Measurements from ENCODE around the gene LILRA1. TPM values are rescaled to one million over a fixed set of nuclear protein-coding genes. Genes with fewer than 3 reads are reported as not detected.

LILRA1 gene
- total and polyA plus RNA-seq, 2 donors (not counting 1 experiment from before 2014, with no cell fraction given), result 1.5 TPM; not detected in 1

DNA sequence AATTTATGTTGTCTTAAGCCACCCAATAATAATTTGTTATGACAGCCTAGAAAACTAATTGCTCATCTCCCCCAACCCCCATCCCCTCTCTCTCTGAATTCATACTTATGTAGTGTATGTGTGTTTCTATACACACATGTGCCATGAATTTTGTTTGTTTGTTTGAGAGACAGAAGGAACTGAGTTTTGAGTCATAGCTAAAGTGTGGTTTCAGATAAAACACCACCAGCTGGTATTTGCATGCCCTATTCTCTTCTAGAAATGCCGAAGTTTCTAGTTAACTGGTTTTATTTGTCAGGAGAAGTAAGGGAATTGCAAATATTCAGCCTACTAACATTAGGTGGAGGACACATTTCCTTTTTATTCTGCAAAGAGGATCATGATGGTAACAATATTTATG, 37.2 kb upstream of the LILRA1 start:
- Histone ChIP-seq H4K20me1 (ENCODE audit: control insufficient read depth, insufficient read depth, low read length, poor library complexity, severe bottlenecking) (no peaks in the 10 kb centered on the region), H3K36me3 (replicated peaks in 1 of 2; ENCODE audit: control extremely low read depth in 1 of 2, control insufficient read depth in 1 of 2, extremely low read depth in 1 of 2, insufficient read depth in 2 of 2, low read length in 1 of 2) (no peaks in the 10 kb centered on the region), H3K4me2 (replicated peaks; ENCODE audit: low read depth, low read length, poor library complexity, severe bottlenecking) (no peak overlapping the region), H3K9ac (ENCODE audit: low read length) (no peak overlapping the region), H3K27ac (ENCODE audit: low read length in 2 of 2) (no peak overlapping the region), H3K79me2 (ENCODE audit: control insufficient read depth, insufficient read depth, low read length) (no peaks in the 10 kb centered on the region), H3K27me3 (replicated peaks in 1 of 4; ENCODE audit: control extremely low read depth in 1 of 4, control insufficient read depth in 3 of 4, insufficient read depth in 4 of 4, low read length in 3 of 4) (peaks cover 0 to 8% (median 1%) of the 10 kb centered on the region in 4 experiments), H3K4me3 (ENCODE audit: control extremely low read depth in 1 of 5, extremely low read depth in 1 of 5, insufficient read depth in 1 of 5, low read depth in 2 of 5, low read length in 4 of 5) (no peak overlapping the region), H2AFZ (ENCODE audit: insufficient read depth, low read depth, low read length, poor library complexity, severe bottlenecking) (no peak overlapping the region), H3K4me1 (ENCODE audit: control insufficient read depth in 2 of 2, insufficient read depth in 2 of 2, low read length in 2 of 2) (peaks cover 12 to 13% of the 10 kb centered on the region in 2 donors), H3K9me3 (ENCODE audit: control extremely low read depth in 1 of 3, control insufficient read depth in 2 of 3, insufficient read depth in 1 of 3, low read length in 2 of 3) (no peaks in the 10 kb centered on the region)
- POLR2A ChIA-PET, result no interaction called here
- no CpG with 5 or more reads among the region's 1 CpG for WGBS (ENCODE audit: insufficient coverage)
- CTCF ChIA-PET, result no interaction called here
- peaks cover 11% of the 10 kb centered on the region for H3K4me1 Mint-ChIP-seq
- H3K9me3 Mint-ChIP-seq (ENCODE audit: insufficient read depth), result no peaks in the 10 kb centered on the region
- no peak overlapping the region for H3K27ac Mint-ChIP-seq
- no peak for DNase-seq
- TF ChIP-seq, protein P1, sequence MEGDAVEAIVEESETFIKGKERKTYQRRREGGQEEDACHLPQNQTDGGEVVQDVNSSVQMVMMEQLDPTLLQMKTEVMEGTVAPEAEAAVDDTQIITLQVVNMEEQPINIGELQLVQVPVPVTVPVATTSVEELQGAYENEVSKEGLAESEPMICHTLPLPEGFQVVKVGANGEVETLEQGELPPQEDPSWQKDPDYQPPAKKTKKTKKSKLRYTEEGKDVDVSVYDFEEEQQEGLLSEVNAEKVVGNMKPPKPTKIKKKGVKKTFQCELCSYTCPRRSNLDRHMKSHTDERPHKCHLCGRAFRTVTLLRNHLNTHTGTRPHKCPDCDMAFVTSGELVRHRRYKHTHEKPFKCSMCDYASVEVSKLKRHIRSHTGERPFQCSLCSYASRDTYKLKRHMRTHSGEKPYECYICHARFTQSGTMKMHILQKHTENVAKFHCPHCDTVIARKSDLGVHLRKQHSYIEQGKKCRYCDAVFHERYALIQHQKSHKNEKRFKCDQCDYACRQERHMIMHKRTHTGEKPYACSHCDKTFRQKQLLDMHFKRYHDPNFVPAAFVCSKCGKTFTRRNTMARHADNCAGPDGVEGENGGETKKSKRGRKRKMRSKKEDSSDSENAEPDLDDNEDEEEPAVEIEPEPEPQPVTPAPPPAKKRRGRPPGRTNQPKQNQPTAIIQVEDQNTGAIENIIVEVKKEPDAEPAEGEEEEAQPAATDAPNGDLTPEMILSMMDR (IDR thresholded peaks at IDR 0.05), result no peak
- no peak for TF ChIP-seq EZH2 (IDR thresholded peaks at IDR 0.05; ENCODE audit: borderline replicate concordance, insufficient read depth, low read depth, low read length, poor library complexity, severe bottlenecking)
- intact Hi-C loops (cut with micrococcal nuclease), result no loop called here
- H3K4me3 Mint-ChIP-seq, result no peak overlapping the region
- no peak for ATAC-seq (ENCODE audit: low read depth)
- peaks cover 28% of the 10 kb centered on the region for H3K27me3 Mint-ChIP-seq

DNA sequence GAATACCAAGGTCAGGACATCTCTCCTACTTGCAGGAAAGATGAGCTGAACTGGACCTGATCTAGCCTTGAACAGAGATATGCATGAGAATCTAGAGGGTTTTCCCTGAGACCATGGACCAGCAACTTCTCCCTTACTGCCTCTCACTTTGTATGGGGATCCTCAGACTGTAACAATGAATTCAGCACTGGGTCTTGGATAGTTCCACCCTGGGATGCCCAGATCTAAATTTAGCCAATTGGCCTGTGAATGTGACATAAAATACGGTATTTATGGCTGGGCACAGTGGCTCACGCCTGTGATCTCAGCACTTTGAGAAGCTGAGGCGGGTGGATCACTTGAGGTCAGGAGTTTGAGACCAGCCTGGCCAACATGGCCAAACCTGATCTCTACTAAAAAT, 35.1 kb upstream of the LILRA1 start:
- no peak overlapping the region for H3K27ac ChIP-seq (ENCODE audit: low read length in 2 of 2)
- Mint-ChIP-seq H3K27ac (no peak overlapping the region), H3K4me1 (no peaks in the 10 kb centered on the region), H3K4me3 (no peak overlapping the region), H3K27me3 (peaks cover 24% of the 10 kb centered on the region), H3K9me3 (ENCODE audit: insufficient read depth) (no peaks in the 10 kb centered on the region)
- CTCF ChIA-PET, result interaction anchor here (1.5 kb wide), 1 partner anchor 116 kb away, joined by 3 read pairs; no protein-coding TSS in a partner anchor
- peaks cover 0 to 3% (median 1%) of the 10 kb centered on the region in 4 experiments for H3K27me3 ChIP-seq (replicated peaks in 1 of 4; ENCODE audit: control extremely low read depth in 1 of 4, control insufficient read depth in 3 of 4, insufficient read depth in 4 of 4, low read length in 3 of 4)
- TF ChIP-seq EZH2 (IDR thresholded peaks at IDR 0.05; ENCODE audit: borderline replicate concordance, insufficient read depth, low read depth, low read length, poor library complexity, severe bottlenecking), result no peak
- TF ChIP-seq, protein P1 (IDR thresholded peaks at IDR 0.05), result no peak
- H3K4me1 ChIP-seq (ENCODE audit: control insufficient read depth in 2 of 2, insufficient read depth in 2 of 2, low read length in 2 of 2), result no peaks in the 10 kb centered on the region
- DNase-seq (no peak), ATAC-seq (ENCODE audit: low read depth) (no peak)
- H2AFZ ChIP-seq (ENCODE audit: insufficient read depth, low read depth, low read length, poor library complexity, severe bottlenecking), result no peak overlapping the region
- no peak overlapping the region for H3K4me2 ChIP-seq (replicated peaks; ENCODE audit: low read depth, low read length, poor library complexity, severe bottlenecking)
- intact Hi-C loops (cut with micrococcal nuclease), result no loop called here
- no peaks in the 10 kb centered on the region for H4K20me1 ChIP-seq (ENCODE audit: control insufficient read depth, insufficient read depth, low read length, poor library complexity, severe bottlenecking)
- POLR2A ChIA-PET, result no interaction called here
- no peak overlapping the region for H3K4me3 ChIP-seq (ENCODE audit: control extremely low read depth in 1 of 5, extremely low read depth in 1 of 5, insufficient read depth in 1 of 5, low read depth in 2 of 5, low read length in 4 of 5)
- WGBS (ENCODE audit: insufficient coverage), result 81% methylated on average over 3 of the region's 3 CpGs
- no peaks in the 10 kb centered on the region for H3K36me3 ChIP-seq (replicated peaks in 1 of 2; ENCODE audit: control extremely low read depth in 1 of 2, control insufficient read depth in 1 of 2, extremely low read depth in 1 of 2, insufficient read depth in 2 of 2, low read length in 1 of 2)
- H3K9ac ChIP-seq (ENCODE audit: low read length), result no peak overlapping the region
- H3K79me2 ChIP-seq (ENCODE audit: control insufficient read depth, insufficient read depth, low read length), result no peaks in the 10 kb centered on the region
- H3K9me3 ChIP-seq (ENCODE audit: control extremely low read depth in 1 of 3, control insufficient read depth in 2 of 3, insufficient read depth in 1 of 3, low read length in 2 of 3), result no peaks in the 10 kb centered on the region
